GM21576 (cell line): ENCODE data around the gene GPR15LG.
A peak's percentile ranks its signal among the peaks of the same experiment; 100 is the strongest.
"Not testable (repeated sequence)": the region's sequence is repeated elsewhere in the genome, so short reads cannot be mapped to it uniquely, and the experiment has no call there.

ENCODE experiments used
- ATAC-seq: cut with Tn5 transposase; IDR thresholded peaks from one replicate; pipeline ENCODE4 v1.9.1; 2021; ENCODE audit warnings: mild to moderate bottlenecking, moderate library complexity; ENCODE audit not compliant: unreplicated experiment

Gene GPR15LG

DNA sequence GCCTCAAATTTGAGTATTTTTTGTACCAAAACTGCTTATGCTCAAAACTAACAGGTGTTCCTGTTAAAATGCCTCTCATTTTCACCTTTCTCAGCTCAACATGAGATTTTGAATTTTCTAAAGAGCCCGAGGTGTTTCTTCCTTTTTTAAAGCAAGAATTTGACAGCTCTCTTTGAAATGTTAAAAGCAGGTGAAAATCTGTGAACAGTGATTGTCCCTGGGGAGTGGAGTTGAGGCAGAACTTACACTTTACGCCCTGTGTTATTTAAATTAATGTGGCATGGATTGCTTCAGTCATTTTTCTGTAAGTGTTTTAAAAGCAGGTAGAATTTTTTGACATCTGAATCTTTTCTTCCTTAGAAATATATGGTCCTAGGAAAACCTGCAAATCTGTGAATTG lies 9.2 kb upstream of the GPR15LG start:
- ATAC-seq: no peak

DNA sequence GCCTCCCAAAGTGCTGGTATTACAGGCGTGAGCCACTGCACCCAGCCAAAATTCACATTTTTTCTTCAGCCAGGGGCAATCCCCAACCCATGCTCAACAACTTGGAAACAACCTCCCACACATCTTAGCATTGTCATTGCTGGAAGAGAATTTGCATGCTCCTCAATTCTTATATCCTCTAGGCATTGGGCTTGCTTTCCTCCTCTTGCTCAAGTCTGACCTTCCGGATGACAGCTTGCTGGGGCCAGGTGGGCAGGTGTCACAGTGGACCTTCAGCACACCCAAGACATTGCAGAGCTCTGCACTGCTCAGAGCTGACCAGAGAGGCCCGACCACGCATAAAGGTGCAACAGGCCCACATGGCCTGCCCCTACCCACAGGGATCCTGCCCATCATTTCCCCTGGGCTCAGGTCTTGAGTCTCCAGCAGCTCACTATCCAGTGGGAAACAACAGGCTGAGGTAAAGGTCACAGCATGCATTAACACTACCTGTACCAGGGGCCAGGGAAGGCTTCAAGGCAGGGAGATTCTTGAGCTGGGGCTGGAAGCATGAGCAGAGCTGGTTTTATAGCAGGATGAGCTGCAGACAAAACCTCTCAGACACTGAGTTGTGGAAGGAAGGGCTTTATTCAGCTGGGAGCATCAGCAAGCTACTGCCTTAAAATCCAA lies 6.8 kb upstream of the GPR15LG start:
- ATAC-seq: peak; percentile 42

DNA sequence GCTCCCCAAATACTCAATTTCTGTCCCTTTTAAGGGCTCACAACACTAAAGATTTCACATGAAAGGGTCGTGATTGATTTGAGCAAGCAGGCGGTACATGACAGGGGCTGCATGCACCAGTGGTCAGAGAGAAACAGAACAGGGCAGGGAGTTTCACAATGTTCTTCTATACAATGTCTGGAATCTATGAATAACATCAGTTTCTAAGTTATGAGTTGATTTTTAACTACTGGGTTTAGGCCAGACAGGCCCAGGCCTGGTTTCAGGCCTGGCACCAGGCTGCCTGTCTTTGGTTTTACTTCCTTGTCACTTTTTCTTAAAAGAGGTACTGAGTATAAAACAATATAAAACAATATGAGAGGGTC lies 6.3 kb upstream of the GPR15LG start:
- peak; percentile 15 for ATAC-seq

DNA sequence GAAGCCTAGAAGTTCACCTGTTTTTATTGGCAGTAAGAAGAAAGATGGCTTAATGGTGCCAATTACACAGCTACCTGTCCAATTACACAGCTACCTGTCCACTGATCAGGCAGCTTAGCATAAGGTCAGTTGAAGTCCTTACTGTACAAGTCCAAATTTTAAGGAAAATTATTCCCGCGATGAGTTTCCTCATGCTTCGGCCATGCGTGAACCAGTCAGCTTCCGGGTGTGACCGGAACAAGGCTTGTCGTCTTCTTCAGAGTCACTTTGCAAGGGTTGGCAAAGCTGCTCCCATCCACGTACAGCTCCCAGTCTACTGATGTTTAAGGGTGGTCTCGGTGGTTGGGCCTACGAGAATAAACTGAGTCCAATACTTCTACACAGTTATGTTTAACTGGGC lies 5.2 kb upstream of the GPR15LG start:
- ATAC-seq: not testable (repeated sequence)

DNA sequence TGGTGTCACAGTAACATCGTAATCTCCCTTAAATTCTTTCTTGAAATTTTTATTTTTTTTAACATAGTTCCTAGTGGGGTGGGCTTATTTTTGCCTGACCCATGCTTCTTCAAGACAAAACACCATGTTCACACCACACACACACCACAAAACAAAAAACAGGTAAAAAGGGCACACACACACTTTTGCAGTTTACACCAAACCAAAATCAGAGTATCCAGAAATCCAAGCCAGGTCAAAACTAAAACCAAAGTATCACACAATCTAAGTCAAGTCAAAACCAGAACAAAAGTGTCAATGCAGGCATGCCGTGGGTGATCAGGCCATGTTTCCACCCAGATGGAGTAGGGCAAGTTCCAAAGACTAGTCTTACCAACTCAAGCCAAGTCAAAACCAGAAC lies 2.4 kb upstream of the GPR15LG start:
- ATAC-seq: not testable (repeated sequence)

DNA sequence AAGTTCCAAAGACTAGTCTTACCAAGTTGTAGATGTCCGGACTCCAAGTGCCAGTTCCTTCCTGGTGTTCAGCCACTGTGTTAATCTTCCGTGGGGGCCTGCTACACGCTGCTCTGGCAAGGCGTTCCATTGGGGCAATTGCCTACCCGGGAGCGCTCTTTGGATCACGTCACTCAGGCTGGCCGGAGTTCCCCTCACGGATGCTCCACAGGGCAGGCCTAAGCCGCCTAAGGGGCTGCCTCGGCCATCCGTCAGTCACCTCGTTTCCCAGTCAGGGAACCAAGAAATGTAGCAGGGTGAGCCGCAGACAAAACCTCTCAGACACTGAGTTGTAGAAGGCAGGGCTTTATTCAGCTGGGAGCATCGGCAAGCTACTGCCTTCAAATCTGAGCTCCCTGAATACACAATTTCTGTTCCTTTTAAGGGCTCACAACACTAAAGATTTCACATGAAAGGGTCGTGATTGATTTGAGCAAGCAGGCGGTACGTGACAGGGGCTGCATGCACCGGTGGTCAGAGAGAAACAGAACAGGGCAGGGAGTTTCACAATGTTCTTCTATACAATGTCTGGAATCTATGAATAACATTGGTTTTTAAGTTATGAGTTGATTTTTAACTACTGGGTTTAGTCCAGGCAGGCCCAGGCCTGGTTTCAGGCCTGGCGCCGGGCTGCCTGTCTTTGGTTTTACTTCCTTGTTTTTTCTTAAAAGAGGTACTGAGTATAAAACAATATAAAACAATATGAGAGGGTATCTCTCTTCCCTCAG lies 1.7 kb upstream of the GPR15LG start:
- ATAC-seq: peak; percentile 15

DNA sequence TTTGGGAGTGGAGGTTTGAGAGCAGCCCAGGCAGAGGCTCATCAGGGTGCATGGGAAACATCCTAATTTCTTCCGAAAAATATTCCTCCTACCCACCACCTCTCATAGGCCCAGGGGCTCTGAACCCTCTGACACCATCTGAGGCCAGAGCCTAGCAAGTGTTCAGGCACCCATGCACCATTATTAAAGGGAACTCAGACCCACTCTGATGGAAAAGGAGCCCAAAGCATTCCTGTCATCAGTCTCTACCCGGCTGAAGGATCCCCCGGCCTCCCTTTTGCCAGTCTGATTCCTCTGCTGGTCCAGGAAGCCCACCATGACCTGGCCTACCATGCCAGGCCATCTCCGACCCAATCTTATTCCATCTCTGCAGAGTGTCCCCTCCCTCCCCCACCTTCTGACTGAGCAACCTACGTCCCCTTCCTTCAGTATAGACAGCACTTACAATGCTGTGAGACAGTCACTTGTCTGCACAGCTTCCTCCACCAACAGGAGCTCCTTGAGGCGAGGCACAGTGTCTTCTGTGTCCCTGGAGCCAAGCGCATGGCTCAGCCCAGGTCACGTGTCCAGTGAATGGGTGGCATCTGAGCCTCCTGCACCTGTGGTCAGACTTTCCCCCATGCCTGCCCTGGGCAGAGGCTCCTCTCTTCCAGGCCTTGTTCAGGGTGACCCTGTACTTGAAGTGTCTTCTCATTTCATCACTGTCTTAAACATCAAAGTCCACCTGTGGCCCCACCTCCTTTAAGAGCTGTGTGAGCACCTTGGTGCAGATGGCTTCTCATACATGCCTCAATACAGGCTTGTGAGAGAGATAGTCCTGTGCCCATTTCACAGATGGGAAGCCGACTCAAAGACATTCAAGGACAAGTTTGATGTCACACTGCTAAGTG lies 889 bp upstream of the GPR15LG start:
- peak; percentile 51 for ATAC-seq

DNA sequence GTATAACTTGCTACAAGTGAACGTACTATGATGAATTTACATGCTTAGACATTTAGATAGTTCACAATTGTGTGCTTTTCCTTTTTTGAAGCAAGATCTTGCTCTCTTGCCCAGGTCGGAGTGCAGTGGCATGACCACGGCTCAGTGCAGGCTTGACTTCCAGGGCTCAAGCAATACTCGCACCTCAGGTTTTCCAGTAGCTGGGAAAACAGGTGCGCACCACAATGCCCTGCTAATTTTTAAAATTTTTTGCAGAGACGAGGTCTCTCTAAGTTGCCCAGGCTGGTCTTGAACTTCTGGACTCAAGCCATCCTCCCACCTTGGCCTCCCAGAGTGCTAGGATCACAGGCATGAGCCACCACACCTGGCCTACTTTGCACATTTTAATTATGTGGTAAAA lies 1.8 kb downstream of the GPR15LG start:
- no peak for ATAC-seq

DNA sequence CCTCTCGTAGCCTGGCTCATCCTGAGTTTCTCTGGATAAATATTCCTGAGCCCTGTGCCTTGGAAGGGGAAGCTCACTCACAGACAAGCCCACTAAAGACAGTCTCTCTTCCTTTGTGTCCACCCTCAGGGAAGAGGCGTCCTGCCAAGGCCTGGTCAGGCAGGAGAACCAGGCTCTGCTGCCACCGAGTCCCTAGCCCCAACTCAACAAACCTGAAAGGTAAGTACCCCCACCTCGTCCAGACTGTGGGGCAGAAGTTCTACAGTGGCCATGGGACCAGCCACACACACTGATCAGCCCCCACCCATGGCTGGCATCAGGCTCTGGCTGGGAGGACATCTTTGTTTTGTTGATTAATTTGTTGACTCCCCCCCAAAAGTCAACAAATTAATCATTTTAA lies 2.8 kb downstream of the GPR15LG start:
- no peak for ATAC-seq

DNA sequence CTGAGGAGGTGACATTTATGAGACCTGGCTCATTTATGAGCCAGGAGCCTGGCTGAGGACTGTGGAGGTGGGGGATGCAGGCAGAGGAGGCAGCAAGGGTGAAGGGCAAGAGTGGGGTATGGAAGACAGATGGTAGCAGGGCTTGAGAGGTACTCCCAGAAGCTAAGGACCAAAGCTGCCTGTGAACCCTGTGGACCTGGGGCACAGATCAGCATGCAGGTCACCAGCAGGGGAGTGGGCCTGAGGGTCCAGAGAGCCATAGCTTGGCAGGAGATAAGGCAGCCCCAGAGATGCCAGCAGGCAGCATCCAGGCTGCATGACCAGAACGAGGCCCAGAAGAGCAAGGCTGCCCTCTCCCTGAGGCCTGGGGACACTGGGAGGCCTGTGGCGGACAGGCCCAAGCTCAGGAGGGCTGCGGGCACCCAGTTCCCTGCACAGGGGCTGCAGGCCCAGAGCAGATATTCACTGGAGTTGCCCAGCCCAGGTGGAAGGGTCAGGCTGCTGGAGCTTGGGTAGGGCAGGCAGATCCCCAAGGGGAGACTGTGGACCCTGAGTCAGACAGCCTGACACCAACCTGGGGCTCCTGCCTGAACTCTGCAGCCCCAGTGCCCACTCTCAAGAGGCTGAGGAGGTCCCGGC lies 3.4 kb downstream of the GPR15LG start:
- no peak for ATAC-seq

DNA sequence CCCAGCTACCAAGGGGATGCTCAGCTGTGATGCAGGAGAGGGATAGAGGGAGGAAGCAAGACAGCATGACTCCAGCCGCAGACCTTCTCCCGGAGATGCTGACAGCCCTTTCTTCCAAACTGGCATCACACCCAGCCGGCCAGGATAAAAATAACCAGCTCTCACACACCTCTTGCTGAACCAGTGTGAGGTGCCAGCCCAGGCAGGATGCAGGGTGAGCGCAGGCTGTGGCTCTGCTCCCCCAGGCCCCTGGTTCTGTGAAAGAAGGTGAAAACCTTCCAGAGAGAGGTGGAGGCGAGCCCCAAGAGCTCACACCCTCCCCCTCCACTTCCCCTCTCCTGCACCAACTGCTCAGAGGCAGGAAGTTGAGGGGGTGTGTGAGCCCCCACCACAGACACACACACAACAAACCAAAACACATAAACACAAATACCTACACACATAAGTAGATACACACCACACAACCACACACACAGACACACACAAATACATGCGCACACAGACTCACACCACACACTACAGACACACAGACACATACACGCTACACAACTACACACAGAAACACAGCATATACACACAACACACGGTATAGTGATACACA lies 4.0 kb downstream of the GPR15LG start:
- peak; percentile 40 for ATAC-seq

DNA sequence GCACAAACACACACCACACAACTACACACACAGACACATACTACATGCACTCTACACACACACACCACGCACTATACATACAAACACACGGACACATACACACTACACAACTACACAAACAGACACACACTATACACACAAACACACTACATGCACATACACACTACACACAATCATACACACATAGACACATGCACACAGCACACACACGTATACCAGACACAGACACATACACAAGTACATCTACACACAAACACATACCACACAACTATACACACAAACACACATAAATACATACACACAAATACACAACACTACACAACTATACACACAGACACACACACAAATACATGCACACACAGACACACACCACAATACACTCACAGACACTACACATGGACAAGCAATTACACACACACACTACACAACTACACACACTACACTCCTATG lies 4.6 kb downstream of the GPR15LG start:
- ATAC-seq: no peak

DNA sequence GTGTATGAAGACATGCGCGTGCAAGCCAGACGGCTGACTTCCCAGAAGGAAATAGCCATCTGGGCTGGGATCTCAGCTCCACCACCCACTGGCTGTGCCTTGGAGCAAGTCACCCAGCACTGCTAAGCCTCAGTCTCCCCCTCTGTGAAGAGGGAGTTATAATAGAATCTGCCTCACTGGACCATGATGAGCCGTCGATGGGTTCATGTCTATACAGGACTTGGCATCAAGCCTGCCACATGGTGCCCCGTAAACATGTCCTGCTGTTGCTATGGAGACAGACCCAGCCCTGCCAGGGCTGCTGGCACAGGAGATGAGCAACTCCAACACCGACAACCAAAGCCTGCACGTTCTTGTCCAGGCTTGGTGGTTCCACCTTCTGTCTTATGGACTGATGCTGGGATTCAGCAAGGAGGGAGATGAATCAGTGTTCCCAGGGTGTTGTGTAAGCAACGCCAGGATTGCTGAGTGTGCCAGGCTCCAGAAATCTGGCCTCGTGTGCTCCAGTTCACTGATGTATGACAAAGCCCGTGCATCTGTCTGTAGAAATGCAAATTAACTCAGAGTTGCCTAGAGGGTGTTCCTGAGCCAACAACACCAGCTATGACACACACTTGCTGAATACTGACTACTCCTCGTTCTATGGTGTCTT lies 5.6 kb downstream of the GPR15LG start:
- peak; percentile 96 for ATAC-seq

DNA sequence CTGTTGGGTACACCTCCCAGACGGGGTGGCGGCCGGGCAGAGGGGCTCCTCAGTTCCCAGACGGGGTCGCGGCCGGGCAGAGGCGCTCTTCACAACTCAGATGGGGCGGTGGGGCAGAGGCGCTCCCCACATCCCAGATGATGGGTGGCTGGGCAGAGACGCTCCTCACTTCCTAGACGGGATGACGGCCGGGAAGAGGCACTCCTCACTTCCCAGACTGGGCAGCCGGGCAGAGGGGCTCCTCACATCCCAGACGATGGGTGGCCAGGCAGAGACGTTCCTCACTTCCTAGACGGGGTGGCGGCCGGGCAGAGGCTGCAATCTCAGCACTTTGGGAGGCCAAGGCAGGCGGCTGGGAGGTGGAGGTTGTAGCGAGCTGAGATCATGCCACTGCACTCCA lies 6.8 kb downstream of the GPR15LG start:
- not testable (repeated sequence) for ATAC-seq

DNA sequence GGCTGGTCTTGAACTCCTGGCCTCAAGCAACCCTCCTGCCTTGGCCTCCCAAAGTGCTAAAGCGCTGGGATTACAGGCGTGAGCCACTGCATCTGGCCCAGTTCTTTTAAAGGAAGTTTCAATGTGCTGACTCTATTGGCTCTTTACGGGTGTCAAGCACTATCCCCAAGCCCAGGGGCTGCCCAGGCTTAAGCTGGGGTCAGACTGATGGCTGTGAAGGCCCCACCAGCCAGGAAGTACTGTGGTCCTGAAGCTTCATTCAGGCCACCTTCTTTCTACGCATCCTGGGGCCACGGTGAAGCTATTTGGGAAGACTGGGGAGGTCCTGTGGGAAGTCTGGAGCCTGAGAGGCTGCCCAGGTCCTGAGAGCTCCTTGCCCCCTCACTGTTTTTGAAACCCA lies 8.0 kb downstream of the GPR15LG start:
- no peak for ATAC-seq

DNA sequence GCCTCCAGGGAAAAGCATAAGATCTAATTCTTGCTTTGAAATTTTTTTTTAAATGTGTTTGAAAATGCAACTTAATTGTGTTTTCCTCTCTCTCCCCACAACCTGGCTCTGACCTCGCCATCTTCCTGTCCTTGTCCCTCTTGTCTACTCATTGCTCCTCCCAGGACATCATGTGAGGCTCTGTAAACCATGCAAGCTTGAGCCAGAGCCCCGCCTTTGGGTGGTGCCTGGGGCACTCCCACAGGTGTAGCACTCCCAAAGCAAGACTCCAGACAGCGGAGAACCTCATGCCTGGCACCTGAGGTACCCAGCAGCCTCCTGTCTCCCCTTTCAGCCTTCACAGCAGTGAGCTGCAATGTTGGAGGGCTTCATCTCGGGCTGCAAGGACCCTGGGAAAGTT lies 10.9 kb downstream of the GPR15LG start:
- no peak for ATAC-seq

DNA sequence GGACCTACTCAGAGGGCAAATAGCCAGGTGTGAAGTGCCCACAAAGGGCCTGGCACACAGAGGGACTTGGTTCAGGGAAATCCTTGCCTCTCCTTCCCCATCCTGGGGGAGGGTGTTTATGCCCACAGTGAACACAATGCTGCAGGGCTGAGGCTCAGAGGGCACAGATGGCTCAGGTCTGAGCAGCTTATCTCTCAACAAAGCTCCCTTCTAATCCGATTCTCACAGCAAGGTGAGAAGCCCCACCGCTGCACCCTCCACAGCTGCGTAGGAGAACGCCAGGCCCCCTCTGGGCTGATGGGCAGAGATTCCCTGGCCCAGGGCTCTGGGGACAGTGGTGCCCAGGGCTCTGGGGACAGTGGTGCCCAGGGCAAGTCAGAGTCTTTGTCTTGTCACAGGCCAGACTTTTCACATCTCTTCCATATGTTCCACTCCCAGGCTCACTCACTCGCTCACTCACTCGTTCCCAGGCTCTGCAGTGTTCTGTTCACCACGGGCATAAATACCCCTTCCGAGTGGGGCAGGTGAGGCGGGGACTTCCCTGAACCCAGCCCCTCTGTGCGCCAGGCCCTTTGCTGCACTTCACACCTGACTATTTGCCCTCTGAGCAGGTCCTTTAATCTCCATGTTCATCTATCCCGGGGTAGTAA lies 12.1 kb downstream of the GPR15LG start:
- no peak for ATAC-seq

DNA sequence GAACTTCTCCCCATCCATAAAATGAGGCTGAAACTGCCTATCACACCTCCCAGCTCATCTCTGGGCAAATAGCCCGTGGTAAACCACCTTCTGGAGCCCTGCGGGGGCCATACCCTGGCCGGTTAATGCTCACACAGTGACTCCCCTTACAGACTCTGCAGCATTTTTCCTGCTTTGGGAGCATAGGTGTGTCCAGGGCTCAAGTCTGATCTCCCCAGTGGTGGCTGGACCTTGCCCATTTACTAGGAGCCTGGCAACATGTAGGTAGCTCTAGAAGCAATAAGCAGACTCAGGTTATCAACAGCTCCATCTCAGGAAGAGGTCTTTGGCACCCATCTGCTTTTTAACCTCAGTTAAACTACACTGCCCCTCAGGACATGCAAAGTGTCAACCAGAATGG lies 15.2 kb downstream of the GPR15LG start:
- no peak for ATAC-seq

DNA sequence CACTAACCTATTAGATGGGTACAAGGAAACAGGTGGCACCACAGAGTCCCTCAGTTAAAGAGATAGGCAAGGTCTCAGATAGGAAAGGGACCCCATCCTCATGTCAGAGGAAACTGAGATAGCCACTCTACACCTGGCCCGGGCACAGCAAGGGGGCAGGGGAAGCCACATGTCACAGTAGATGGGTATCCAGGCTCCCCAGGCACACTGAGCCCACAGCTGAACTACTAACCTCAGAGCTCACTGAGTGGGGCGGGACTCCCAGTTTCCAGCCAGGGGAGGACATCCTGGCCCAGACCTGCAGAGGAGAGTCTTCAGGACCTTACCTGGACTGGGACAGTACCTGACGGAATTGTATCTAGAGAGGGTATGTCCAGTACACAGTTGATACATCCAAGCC lies 17.0 kb downstream of the GPR15LG start:
- no peak for ATAC-seq

DNA sequence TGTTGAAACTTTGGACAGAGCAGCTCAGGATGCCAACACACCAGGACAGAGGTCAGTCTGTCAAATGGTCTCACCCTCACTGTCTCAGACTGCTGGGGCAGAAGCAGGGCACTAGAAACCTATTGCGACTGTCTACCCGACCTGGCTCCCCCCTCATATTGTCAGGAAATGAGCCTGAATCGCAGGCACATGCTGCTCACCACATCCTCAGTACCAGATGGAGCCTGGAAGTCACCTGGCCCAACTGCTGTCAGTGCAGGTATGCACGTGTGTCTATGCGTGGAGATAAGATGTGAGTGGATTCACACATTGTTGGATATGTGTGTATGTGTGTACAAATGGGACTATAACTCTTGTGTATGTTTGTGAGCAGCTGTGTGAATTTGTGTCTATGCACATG lies 17.5 kb downstream of the GPR15LG start:
- ATAC-seq: no peak
